Measurements from ENCODE around the gene MYLK4. TPM values are rescaled to one million over a fixed set of nuclear protein-coding genes. Genes with fewer than 3 reads are reported as not detected.

MYLK4 gene
- total RNA-seq, 1 donor from 2014 or later = 0.49 TPM

DNA sequence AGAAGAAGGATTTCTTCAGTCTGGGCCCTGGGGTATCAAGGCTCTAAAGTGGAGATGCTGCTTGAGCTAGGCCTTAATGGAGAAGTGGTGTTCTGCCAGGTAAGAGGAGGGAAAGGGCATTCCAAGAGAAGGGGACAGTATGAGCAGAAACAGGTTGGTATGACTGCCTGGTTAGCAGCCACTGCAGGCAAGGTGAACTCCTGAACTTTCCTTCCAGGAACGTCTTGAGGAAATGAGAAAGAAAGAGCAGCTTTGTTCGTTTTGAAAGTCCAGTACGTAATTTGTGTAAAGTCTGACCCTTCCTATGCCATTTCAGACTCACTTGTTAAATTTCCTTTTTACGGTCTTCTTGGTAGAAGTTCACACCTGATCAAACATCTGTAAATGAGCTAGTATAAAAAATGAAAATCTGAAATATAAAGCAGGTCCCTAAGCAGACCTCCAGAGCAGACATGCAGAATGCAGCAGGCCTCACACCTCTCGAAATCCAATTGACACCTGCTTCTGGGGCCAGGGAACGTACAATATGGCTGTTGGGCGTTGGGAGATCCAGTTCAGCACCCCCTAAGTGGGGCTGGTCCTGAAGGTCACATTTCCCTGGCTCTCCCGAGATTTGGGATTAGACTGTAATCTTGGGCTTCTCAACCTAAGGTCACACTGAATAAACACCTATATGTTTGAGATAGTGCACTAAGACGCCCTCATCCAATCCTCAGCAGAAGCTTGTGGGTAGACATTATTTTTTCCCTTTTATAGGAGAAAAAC lies 33.6 kb downstream of the MYLK4 start:
- Mint-ChIP-seq H3K27me3 (ENCODE audit: unreplicated experiment) (no peaks in the 10 kb centered on the region), H3K36me3 (ENCODE audit: unreplicated experiment) (no peaks in the 10 kb centered on the region), H3K9me3 (ENCODE audit: unreplicated experiment) (no peaks in the 10 kb centered on the region), H3K27ac (ENCODE audit: unreplicated experiment) (no peak overlapping the region), H3K4me1 (ENCODE audit: low read depth, unreplicated experiment) (peaks cover 3% of the 10 kb centered on the region), H3K4me3 (ENCODE audit: unreplicated experiment) (no peak overlapping the region)
- TF ChIP-seq, protein P1, sequence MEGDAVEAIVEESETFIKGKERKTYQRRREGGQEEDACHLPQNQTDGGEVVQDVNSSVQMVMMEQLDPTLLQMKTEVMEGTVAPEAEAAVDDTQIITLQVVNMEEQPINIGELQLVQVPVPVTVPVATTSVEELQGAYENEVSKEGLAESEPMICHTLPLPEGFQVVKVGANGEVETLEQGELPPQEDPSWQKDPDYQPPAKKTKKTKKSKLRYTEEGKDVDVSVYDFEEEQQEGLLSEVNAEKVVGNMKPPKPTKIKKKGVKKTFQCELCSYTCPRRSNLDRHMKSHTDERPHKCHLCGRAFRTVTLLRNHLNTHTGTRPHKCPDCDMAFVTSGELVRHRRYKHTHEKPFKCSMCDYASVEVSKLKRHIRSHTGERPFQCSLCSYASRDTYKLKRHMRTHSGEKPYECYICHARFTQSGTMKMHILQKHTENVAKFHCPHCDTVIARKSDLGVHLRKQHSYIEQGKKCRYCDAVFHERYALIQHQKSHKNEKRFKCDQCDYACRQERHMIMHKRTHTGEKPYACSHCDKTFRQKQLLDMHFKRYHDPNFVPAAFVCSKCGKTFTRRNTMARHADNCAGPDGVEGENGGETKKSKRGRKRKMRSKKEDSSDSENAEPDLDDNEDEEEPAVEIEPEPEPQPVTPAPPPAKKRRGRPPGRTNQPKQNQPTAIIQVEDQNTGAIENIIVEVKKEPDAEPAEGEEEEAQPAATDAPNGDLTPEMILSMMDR (IDR thresholded peaks at IDR 0.05; ENCODE audit: partially characterized antibody, unreplicated experiment) = no peak
- DNase-seq = no peak

DNA sequence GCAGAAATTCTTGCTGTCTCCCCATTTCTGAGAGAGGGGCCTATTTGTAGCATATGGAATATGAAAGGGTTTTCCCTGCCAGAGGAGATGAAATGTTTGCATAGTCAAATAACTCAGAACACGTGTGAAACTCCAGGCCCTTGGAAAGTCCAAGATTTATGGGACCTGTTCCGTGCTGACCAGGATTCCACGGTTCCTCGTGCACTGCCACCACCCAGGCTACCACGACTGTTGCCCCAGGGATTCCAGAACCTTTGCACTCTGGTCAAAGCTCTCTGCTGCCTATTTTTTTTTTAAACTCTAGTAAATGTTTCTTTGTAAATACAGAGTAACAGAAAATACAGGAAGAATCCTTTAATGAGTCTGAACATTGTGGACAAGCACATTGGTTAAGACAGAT lies 35.0 kb downstream of the MYLK4 start:
- TF ChIP-seq, protein P1 (IDR thresholded peaks at IDR 0.05; ENCODE audit: partially characterized antibody, unreplicated experiment) = no peak
- Mint-ChIP-seq H3K9me3 (ENCODE audit: unreplicated experiment) (no peaks in the 10 kb centered on the region), H3K4me3 (ENCODE audit: unreplicated experiment) (no peak overlapping the region), H3K27ac (ENCODE audit: unreplicated experiment) (no peak overlapping the region), H3K4me1 (ENCODE audit: low read depth, unreplicated experiment) (peaks cover 3% of the 10 kb centered on the region), H3K27me3 (ENCODE audit: unreplicated experiment) (no peaks in the 10 kb centered on the region), H3K36me3 (ENCODE audit: unreplicated experiment) (no peaks in the 10 kb centered on the region)
- DNase-seq = no peak

DNA sequence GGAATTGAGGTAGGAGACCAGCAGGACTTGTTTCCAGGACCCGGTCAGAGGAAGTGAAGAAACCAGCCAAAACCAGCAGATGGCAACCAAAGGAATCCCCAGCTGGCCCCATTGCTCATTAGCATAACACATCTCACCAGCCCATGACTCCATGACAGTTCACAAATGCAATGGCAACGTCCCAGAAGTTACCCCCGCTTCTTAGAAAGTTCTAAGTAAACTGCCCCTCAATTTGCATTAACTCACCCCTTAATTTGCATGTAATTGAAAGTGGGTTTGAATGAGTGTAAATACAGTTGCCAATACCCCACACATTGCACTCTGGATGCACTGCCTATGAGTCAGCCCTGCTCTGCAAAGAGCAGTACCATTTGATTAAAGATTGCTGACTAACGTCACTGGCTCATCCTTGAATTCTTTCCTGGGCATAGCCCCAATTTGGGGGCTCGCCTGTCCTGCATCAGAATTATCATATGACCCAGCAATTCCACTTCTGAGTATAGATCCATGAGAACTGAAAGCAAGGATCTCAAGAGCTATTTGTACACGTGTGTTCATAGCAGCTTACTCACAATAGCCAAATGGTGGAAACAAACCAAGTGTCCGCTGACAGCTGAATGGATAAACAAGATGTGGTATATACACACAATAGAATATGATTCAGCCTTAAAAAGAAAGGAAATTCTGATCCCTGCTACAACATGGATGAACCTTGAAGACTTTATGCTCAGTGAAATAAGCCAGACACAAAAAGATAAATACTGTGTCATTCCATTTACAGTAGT lies 36.4 kb downstream of the MYLK4 start:
- TF ChIP-seq, protein P1 (IDR thresholded peaks at IDR 0.05; ENCODE audit: partially characterized antibody, unreplicated experiment) = no peak
- peaks cover 8% of the 10 kb centered on the region for H3K36me3 Mint-ChIP-seq (ENCODE audit: unreplicated experiment)
- peaks cover 2% of the 10 kb centered on the region for H3K9me3 Mint-ChIP-seq (ENCODE audit: unreplicated experiment)
- DNase-seq = no peak
- H3K27me3 Mint-ChIP-seq (ENCODE audit: unreplicated experiment) = no peaks in the 10 kb centered on the region
- H3K4me3 Mint-ChIP-seq (ENCODE audit: unreplicated experiment) = no peak overlapping the region
- peaks cover 3% of the 10 kb centered on the region for H3K4me1 Mint-ChIP-seq (ENCODE audit: low read depth, unreplicated experiment)
- peak overlapping the region; percentile 22 for H3K27ac Mint-ChIP-seq (ENCODE audit: unreplicated experiment)

DNA sequence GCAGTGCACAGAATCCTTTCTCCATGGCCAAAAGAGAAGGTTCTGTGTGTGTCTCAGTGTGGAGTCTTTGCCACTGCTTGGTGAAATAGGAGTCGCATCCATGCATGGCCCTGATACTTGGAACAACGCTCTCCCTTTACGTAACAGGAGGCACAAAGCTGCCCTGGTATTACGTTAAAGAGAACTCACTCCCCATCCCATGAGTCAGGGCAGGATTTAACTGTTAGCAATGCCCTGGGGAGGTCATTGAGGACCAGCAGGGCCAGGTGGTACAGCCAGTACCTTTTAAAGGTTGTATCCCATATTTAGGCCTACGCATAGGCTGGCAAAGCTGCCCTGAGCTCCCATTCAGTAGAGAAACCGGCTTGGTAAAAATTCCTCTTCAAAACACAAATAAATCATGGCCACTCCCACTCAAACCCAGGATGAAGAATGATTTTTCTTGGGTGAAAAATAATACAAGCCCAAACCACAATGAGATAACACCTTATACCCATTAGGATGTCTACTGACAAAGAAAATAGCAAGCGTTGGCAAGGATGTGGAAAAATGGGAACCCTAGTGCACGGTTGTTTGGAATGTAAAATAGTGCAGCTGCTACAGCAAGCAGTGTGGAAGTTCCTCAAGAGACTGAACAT lies 37.1 kb downstream of the MYLK4 start:
- Mint-ChIP-seq H3K36me3 (ENCODE audit: unreplicated experiment) (peaks cover 8% of the 10 kb centered on the region), H3K4me3 (ENCODE audit: unreplicated experiment) (no peak overlapping the region)

More for the DNA sequence above, 37.1 kb downstream of the MYLK4 start:
- DNase-seq = no peak
- Mint-ChIP-seq H3K4me1 (ENCODE audit: low read depth, unreplicated experiment) (peaks cover 3% of the 10 kb centered on the region), H3K27ac (ENCODE audit: unreplicated experiment) (peak overlapping the region; percentile 22), H3K9me3 (ENCODE audit: unreplicated experiment) (peaks cover 2% of the 10 kb centered on the region), H3K27me3 (ENCODE audit: unreplicated experiment) (no peaks in the 10 kb centered on the region)
- TF ChIP-seq, protein P1 (IDR thresholded peaks at IDR 0.05; ENCODE audit: partially characterized antibody, unreplicated experiment) = no peak
